Sigmoid colon (tissue), 4 donors: ENCODE results near the gene LRATD1.

Experiments used
- CTCF ChIP-seq, 4 experiments: fragments of 450-650 bp in 3 of 4; fragments of 200-600 bp in 1 of 4; IDR thresholded peaks; one replicate each; pipeline ENCODE4 v1.5.1; 2016 to 2019; ENCODE audit warnings: antibody characterized with exemption in 4 of 4, mild to moderate bottlenecking in 3 of 4, moderate library complexity in 2 of 4
- EP300 ChIP-seq, 4 donors: sonication (generic); formaldehyde crosslinking; IDR thresholded peaks; one replicate each; pipeline ENCODE4 v1.6.1; 2017; ENCODE audit warnings: antibody characterized with exemption in 4 of 4
- POLR2A ChIP-seq, 2 donors: fragments of 450-650 bp; IDR thresholded peaks; one replicate each; pipeline ENCODE4 v1.6.1; 2016; ENCODE audit warnings: antibody characterized with exemption in 2 of 2, mild to moderate bottlenecking in 2 of 2, moderate library complexity in 2 of 2
- POLR2AphosphoS5 ChIP-seq, 4 donors: sonication (generic); formaldehyde crosslinking; IDR thresholded peaks; one replicate each; pipeline ENCODE4 v1.6.1; 2017; ENCODE audit warnings: antibody characterized with exemption in 4 of 4

- no peak for TF ChIP-seq POLR2AphosphoS5 (IDR thresholded peaks at IDR 0.05)
- TF ChIP-seq CTCF (IDR thresholded peaks at IDR 0.05) = no peak
- TF ChIP-seq POLR2A (IDR thresholded peaks at IDR 0.05) = no peak
- no peak for TF ChIP-seq EP300 (IDR thresholded peaks at IDR 0.05)
These were observed 31.3 kb upstream of the LRATD1 start for GRCh38 chr2:14601156-14601770.
